Measurements from ENCODE around the gene VAPA.

VAPA gene

GRCh38 chr18:9915291-9916076 is 1.7 kb downstream of the VAPA start:
- DNase-seq = no peak

GRCh38 chr18:9916077-9916639 is 2.3 kb downstream of the VAPA start:
- DNase-seq = peak; percentile 25

GRCh38 chr18:9916808-9917207 is 3.0 kb downstream of the VAPA start:
- no peak for DNase-seq

- no peak for DNase-seq
Observed at GRCh38 chr18:9918016-9918680, 4.3 kb downstream of the VAPA start.

- peak; percentile 26 for DNase-seq
Observed at GRCh38 chr18:9919564-9920232, 5.9 kb downstream of the VAPA start.

- no peak for DNase-seq
Observed at GRCh38 chr18:9922592-9923311, 8.9 kb downstream of the VAPA start.

- DNase-seq = no peak
Observed at GRCh38 chr18:9924371-9924943, 10.6 kb downstream of the VAPA start.

- no peak for DNase-seq
Observed at GRCh38 chr18:9925369-9925768, 11.6 kb downstream of the VAPA start.

- no peak for DNase-seq
Observed at GRCh38 chr18:9925795-9926194, 12.0 kb downstream of the VAPA start.

GRCh38 chr18:9926223-9926894 is 12.5 kb downstream of the VAPA start:
- no peak for DNase-seq

- DNase-seq = no peak
Observed at GRCh38 chr18:9926977-9927376, 13.2 kb downstream of the VAPA start.

- no peak for DNase-seq
Observed at GRCh38 chr18:9927392-9928063, 13.7 kb downstream of the VAPA start.

- no peak for DNase-seq
Observed at GRCh38 chr18:9928646-9929259, 14.9 kb downstream of the VAPA start.

- DNase-seq = no peak
Observed at GRCh38 chr18:9930299-9930884, 16.6 kb downstream of the VAPA start.

- DNase-seq = no peak
Observed at GRCh38 chr18:9931146-9931545, 17.3 kb downstream of the VAPA start.

- DNase-seq = no peak
Observed at GRCh38 chr18:9931678-9932077, 17.9 kb downstream of the VAPA start.

GRCh38 chr18:9933865-9934264 is 20.0 kb downstream of the VAPA start:
- no peak for DNase-seq

- no peak for DNase-seq
Observed at GRCh38 chr18:9934274-9934673, 20.5 kb downstream of the VAPA start.

GRCh38 chr18:9941103-9941502 is 27.3 kb downstream of the VAPA start:
- DNase-seq = no peak

GRCh38 chr18:9941660-9942059 is 27.8 kb downstream of the VAPA start:
- no peak for DNase-seq

GRCh38 chr18:9943311-9943710 is 29.5 kb downstream of the VAPA start:
- DNase-seq = no peak

Measured in activated CD4-positive, alpha-beta T cell treated with anti-CD3 and anti-CD28 coated beads, Interleukin-2, amount 50 U/mL, for 16 hours (primary cell).